Cardiac septum (tissue), 1 donor: ENCODE data around the gene VANGL1. TPM values are rescaled to one million over a fixed set of nuclear protein-coding genes. Genes with fewer than 3 reads are reported as not detected.

Experiments used
- DNase-seq: peaks from one replicate; pipeline ENCODE4 v3.0.0-alpha.2; 2020; ENCODE audit warnings: low spot score
- intact Hi-C: fragments of 100-400 bp; cut with DNase I; formaldehyde crosslinking; loops from one replicate; pipeline ENCODE4 v1.14.0; 2022
- total RNA-seq: library from RNA; stranded (reverse); fragmentation: NEBNext Ultra II Directional; extraction: Animal tissue kit (Norgen Biotek cat#: 25700); gene quantifications from one replicate; pipeline ENCODE4 v1.2.1, GENCODE V29; 2021
- donor health status: DM: no; HTN: no; CAD: no.

The VANGL1 gene
- total RNA-seq, 1 donor from 2014 or later: 7.8 TPM

- DNase-seq: no peak
- intact Hi-C loops: no loop called here
Observed at GRCh38 chr1:115723756-115724155, 82.0 kb downstream of the VANGL1 start.

- intact Hi-C loops: loop anchor here (5.0 kb wide), 1 partner anchor 42 kb away; the partner anchor contains the start of gene CASQ2
- no peak for DNase-seq
Observed at GRCh38 chr1:115725600-115725999, 83.8 kb downstream of the VANGL1 start.

- intact Hi-C loops: loop anchor here (5.0 kb wide), 1 partner anchor 41 kb away; the partner anchor contains the start of gene CASQ2
- DNase-seq: no peak
Observed at GRCh38 chr1:115726161-115726560, 84.4 kb downstream of the VANGL1 start.

- intact Hi-C loops: loop anchor here (5.0 kb wide), 1 partner anchor 41 kb away; the partner anchor contains the start of gene CASQ2
- no peak for DNase-seq
Observed at GRCh38 chr1:115726570-115726969, 84.8 kb downstream of the VANGL1 start.

- no peak for DNase-seq
- intact Hi-C loops: loop anchor here (5.0 kb wide), 1 partner anchor 40 kb away; the partner anchor contains the start of gene CASQ2
Observed at GRCh38 chr1:115727706-115728249, 86.0 kb downstream of the VANGL1 start.

GRCh38 chr1:115728341-115728740, 86.6 kb downstream of the VANGL1 start:
- intact Hi-C loops: loop anchor here (5.0 kb wide), 1 partner anchor 39 kb away; the partner anchor contains the start of gene CASQ2

GRCh38 chr1:115729756-115730155, 88.0 kb downstream of the VANGL1 start:
- intact Hi-C loops: loop anchor here (5.0 kb wide), 1 partner anchor 38 kb away; the partner anchor contains the start of gene CASQ2
- DNase-seq: no peak

More at GRCh38 chr1:115728341-115728740, 86.6 kb downstream of the VANGL1 start:
- no peak for DNase-seq

- intact Hi-C loops: no loop called here
- DNase-seq: no peak
Observed at GRCh38 chr1:115732316-115732715, 90.5 kb downstream of the VANGL1 start.

- intact Hi-C loops: no loop called here
- no peak for DNase-seq
Observed at GRCh38 chr1:115740811-115741210, 99.0 kb downstream of the VANGL1 start.

- DNase-seq: no peak
- intact Hi-C loops: no loop called here
Observed at GRCh38 chr1:115744646-115745275, 103.0 kb downstream of the VANGL1 start.

GRCh38 chr1:115746021-115746690, 104.4 kb downstream of the VANGL1 start:
- intact Hi-C loops: no loop called here
- DNase-seq: no peak

Other genes starting within 250 kb of the VANGL1 start
- 1,254 TPM for gene CASQ2, start 126.7 kb downstream of the VANGL1 start, total RNA-seq
- gene NHLH2, start 199.2 kb downstream of the VANGL1 start, total RNA-seq: 0.22 TPM